Kidney epithelial cell (primary cell): Measurements from ENCODE around the gene GPR37L1. TPM values are rescaled to one million over a fixed set of nuclear protein-coding genes. Genes with fewer than 3 reads are reported as not detected.

Source experiments
- DNase-seq: peaks from one replicate; pipeline ENCODE4 v3.0.0-alpha.2; 2010; ENCODE audit warnings: low read depth
- H3K27me3 ChIP-seq: 2 replicates; pipeline ENCODE4 v1.6.0; 2011; ENCODE audit warnings: low read length; ENCODE audit not compliant: control insufficient read depth, insufficient read depth
- H3K36me3 ChIP-seq: 2 replicates; pipeline ENCODE4 v1.5.1; 2011; ENCODE audit warnings: low read length; ENCODE audit not compliant: control insufficient read depth, insufficient read depth
- H3K4me3 ChIP-seq: 2 replicates; pipeline ENCODE4 v1.5.1; 2011; ENCODE audit warnings: low read depth, mild to moderate bottlenecking, control low read depth, low read length
- CTCF ChIP-seq: IDR thresholded peaks from 2 replicates; pipeline ENCODE4 v1.5.1; 2011; ENCODE audit warnings: mild to moderate bottlenecking, moderate library complexity, low read length, control low read depth, inconsistent platforms; ENCODE audit not compliant: insufficient read depth, poor library complexity, severe bottlenecking
- total RNA-seq: library from RNA; depleted of rRNA; stranded (reverse); fragments of >200 nt; gene quantifications from 2 replicates; pipeline ENCODE4 v1.2.3, GENCODE V29; 2015

GPR37L1 gene
- total RNA-seq, 1 donor from 2014 or later = 0.04 TPM

DNA sequence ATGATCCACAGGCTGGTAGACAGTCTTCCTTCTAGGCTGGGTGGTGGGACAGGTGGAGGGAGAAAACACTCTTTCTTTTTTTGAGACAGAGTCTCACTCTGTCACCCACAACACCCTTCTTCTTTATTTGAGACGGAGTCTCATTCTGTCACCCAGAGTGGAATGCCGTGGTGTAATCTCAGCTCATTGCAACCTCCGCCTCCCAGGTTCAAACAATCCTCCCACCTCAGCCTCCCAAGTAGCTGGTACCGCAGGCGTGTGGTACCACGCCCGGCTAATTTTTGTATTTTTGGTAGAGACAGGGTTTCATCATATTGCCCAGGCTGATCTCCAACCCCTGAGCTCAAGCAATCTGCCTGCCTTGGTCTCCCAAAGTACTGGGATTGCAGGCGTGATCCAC is 2.9 kb downstream of the GPR37L1 start:
- H3K27me3 ChIP-seq = no peaks in the 10 kb centered on the region
- DNase-seq = no peak

DNA sequence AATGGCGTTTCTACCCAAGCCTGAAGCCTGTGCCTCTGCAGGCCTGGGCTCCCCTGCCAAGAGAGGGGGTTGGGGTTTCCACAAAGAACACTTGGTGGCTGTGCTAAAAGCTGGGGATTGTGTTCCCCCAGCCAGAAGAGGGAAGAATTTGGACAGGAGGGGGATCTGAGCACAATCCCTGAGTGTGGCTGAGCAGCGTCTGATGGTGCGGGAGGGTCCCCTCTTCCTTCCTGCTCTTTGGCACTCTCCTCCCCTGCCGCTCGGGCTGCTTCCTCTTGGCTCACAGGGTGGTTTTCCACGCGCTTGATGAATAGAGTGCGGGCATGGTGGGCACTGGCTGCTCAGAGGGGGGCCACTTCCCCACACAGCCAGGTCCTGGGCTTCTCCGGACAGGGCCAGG is 3.7 kb downstream of the GPR37L1 start:
- no peaks in the 10 kb centered on the region for H3K36me3 ChIP-seq
- no peak for TF ChIP-seq CTCF
- no peak overlapping the region for H3K4me3 ChIP-seq
- H3K27me3 ChIP-seq = no peaks in the 10 kb centered on the region
- no peak for DNase-seq

More for the DNA sequence above, 2.9 kb downstream of the GPR37L1 start:
- no peaks in the 10 kb centered on the region for H3K36me3 ChIP-seq
- H3K4me3 ChIP-seq = no peak overlapping the region
- TF ChIP-seq CTCF = no peak

- no peak for DNase-seq
- Histone ChIP-seq H3K27me3 (no peaks in the 10 kb centered on the region), H3K4me3 (no peak overlapping the region), H3K36me3 (no peaks in the 10 kb centered on the region)
- TF ChIP-seq CTCF = no peak
Measured at GRCh38 chr1:202127061-202127460, 4.3 kb downstream of the GPR37L1 start.

GRCh38 chr1:202127836-202128622 is 5.3 kb downstream of the GPR37L1 start:
- Histone ChIP-seq H3K36me3 (peaks cover 2% of the 10 kb centered on the region), H3K4me3 (no peak overlapping the region), H3K27me3 (no peaks in the 10 kb centered on the region)
- TF ChIP-seq CTCF = no peak
- DNase-seq = no peak

DNA sequence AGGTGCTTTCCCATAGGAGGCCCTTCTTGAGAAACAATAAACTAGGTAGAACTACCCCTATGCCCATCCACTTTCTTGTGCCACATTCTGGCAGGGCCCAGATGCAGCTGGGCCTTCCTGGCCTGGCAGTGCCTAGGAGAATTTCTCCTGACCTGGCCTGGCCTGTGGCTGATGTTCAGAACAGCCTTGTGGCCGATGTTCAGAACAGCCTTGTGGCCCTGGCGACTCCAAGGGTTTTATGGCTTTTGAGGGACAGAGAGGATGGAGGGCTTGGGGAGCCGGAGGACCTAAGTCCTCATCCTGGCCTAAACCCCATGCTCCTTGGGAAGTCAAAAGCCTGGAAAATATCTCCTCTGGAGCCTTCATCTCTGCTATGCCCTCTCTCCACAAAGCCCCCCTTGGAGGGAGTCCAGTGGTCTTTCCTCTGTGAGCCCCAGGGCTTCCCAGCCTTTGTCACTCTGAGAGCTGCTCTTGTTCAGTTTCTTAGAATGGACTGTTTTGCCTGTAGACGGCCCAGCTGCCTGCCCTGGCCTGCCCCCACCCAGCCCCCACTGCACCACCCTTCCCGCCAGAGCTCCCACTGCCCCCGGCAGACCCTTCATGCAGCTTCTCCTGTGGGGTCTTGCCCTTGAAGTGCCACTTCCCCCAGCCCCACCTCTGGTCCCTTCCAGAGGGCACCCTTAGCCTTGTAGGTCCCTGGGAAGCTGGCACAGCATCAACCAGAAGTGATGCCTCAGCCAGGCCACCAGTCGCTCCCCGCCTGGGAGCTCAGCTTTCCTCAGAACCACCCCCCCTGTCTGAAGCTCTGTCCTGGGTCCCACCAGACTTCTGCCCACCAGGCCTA is 7.0 kb downstream of the GPR37L1 start:
- no peak for TF ChIP-seq CTCF
- no peak overlapping the region for H3K4me3 ChIP-seq

More for the DNA sequence above, 7.0 kb downstream of the GPR37L1 start:
- Histone ChIP-seq H3K36me3 (peaks cover 2% of the 10 kb centered on the region), H3K27me3 (no peaks in the 10 kb centered on the region)
- no peak for DNase-seq
